Measurements from ENCODE around the gene NLGN3. TPM values are rescaled to one million over a fixed set of nuclear protein-coding genes. Genes with fewer than 3 reads are reported as not detected.

The NLGN3 gene
- total and polyA plus RNA-seq, 2 of the 8 experiments (the other 6 are each of a cell fraction or from before 2014, with no cell fraction given) = 12.0 to 14.8 TPM

DNA sequence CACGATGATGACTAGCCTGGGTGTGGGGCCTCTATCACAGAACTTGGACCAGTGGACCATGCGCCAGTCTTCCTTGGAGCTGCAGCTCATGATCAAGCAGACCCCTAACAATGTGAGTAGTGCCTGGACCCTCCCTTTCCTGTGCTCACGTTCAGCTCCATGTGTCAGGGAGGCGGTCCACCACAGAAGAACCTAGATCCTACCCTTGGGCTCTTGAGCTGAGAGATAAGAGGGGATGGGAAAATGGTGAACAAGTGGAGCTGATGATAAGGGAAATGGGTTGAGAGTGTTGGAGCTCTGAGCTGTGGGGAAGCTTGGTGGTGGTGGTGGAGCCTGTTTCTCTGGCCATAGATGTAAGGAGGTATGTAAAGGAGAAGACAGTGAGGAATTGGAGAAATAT lies 13.1 kb upstream of the NLGN3 start:
- no peak for FAIRE-seq
- TF ChIP-seq, protein P1, sequence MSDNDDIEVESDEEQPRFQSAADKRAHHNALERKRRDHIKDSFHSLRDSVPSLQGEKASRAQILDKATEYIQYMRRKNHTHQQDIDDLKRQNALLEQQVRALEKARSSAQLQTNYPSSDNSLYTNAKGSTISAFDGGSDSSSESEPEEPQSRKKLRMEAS (IDR thresholded peaks at IDR 0.05) = no peak
- TF ChIP-seq HDAC6 (IDR thresholded peaks at IDR 0.05; ENCODE audit: low read depth, low read length) = no peak
- TF ChIP-seq CHD1 (IDR thresholded peaks at IDR 0.05; ENCODE audit: low read depth, low read length) = no peak
- TF ChIP-seq POLR2A (IDR thresholded peaks at IDR 0.05; ENCODE audit: control extremely low read depth in 1 of 2, low read depth in 2 of 2, low read length in 2 of 2) = no peak
- no peak for TF ChIP-seq CEBPB (IDR thresholded peaks at IDR 0.05; ENCODE audit: low read depth, low read length)
- TF ChIP-seq TAF1 (IDR thresholded peaks at IDR 0.05; ENCODE audit: low read depth, low read length) = no peak
- no peak for TF ChIP-seq SP1 (IDR thresholded peaks at IDR 0.05; ENCODE audit: low read depth, low read length)
- TF ChIP-seq SIN3A (conservative IDR thresholded peaks at IDR 0.05 in 1 of 2, IDR thresholded peaks at IDR 0.05 in 1 of 2; ENCODE audit: low read depth in 1 of 2, low read length in 2 of 2) = no peak
- H3K14ac ChIP-seq (ENCODE audit: insufficient read length) = no peak overlapping the region

More for the DNA sequence above, 13.1 kb upstream of the NLGN3 start:
- Histone ChIP-seq H3K4ac (replicated peaks; ENCODE audit: insufficient read length, low read depth, low read length) (no peak overlapping the region), H2AK5ac (ENCODE audit: low read depth, low read length) (no peak overlapping the region), H3K23ac (ENCODE audit: insufficient read length) (no peak overlapping the region), H3K4me1 (replicated peaks in 1 of 4; ENCODE audit: control insufficient read depth in 3 of 4, insufficient read depth in 4 of 4, low read length in 3 of 4) (no peaks in the 10 kb centered on the region), H3K56ac (replicated peaks; ENCODE audit: insufficient read length, low read depth, low read length) (no peak overlapping the region), H2BK120ac (replicated peaks; ENCODE audit: low read depth, low read length) (no peak overlapping the region), H3K4me2 (ENCODE audit: insufficient read depth in 1 of 2, low read depth in 2 of 2, low read length in 2 of 2) (no peak overlapping the region), H4K20me1 (replicated peaks in 1 of 2; ENCODE audit: control insufficient read depth in 1 of 2, insufficient read depth in 2 of 2, low read length in 2 of 2) (no peaks in the 10 kb centered on the region), H3K9me3 (ENCODE audit: insufficient read depth in 2 of 2, low read depth in 1 of 2, low read length in 1 of 2) (no peaks in the 10 kb centered on the region), H2BK20ac (ENCODE audit: low read length) (no peak overlapping the region), H3K23me2 (ENCODE audit: low read depth, low read length) (no peaks in the 10 kb centered on the region), H3K79me1 (ENCODE audit: low read depth, low read length) (no peaks in the 10 kb centered on the region), H3K79me2 (ENCODE audit: control insufficient read depth in 1 of 2, insufficient read depth in 2 of 2, low read length in 2 of 2) (no peaks in the 10 kb centered on the region), H2AFZ (ENCODE audit: low read length) (no peak overlapping the region), H2BK15ac (ENCODE audit: low read length) (no peak overlapping the region), H4K91ac (replicated peaks; ENCODE audit: insufficient read length, low read length) (no peak overlapping the region), H4K5ac (ENCODE audit: insufficient read length, low read depth, low read length) (no peak overlapping the region), H3K9ac (replicated peaks in 1 of 4; ENCODE audit: extremely low read depth in 1 of 4, low read depth in 3 of 4, low read length in 3 of 4) (no peak overlapping the region), H3K18ac (ENCODE audit: extremely low read depth, low read length) (no peak overlapping the region), H3K36me3 (ENCODE audit: control insufficient read depth in 2 of 4, insufficient read depth in 4 of 4, low read length in 3 of 4) (peaks cover 3 to 66% (median 29%) of the 10 kb centered on the region in 4 experiments; a peak in 6 of 8 replicates), H2BK12ac (ENCODE audit: low read depth, low read length) (no peak overlapping the region), H2BK5ac (ENCODE audit: low read depth, low read length) (no peak overlapping the region), H3K27ac (ENCODE audit: low read depth, low read length) (no peak overlapping the region), H3K4me3 (ENCODE audit: extremely low read depth in 1 of 4, insufficient read depth in 2 of 4, low read depth in 3 of 4, low read length in 4 of 4) (no peak overlapping the region), H3K27me3 (replicated peaks in 1 of 4; ENCODE audit: control insufficient read depth in 3 of 4, extremely low read depth in 1 of 4, insufficient read depth in 3 of 4, low read length in 3 of 4) (no peaks in the 10 kb centered on the region), H4K8ac (ENCODE audit: extremely low read depth, insufficient read depth, low read length) (no peak overlapping the region)
- DNase-seq (ENCODE audit: low read depth in 1 of 2, low spot score in 2 of 2) = no peak
- ChIA-PET CTCF (ENCODE audit: partially characterized antibody) (interaction anchor here (0.6 to 3.5 kb wide), 4 partner anchors 13 to 204 kb away, joined by 3 to 13 read pairs (median 6); partner anchors contain the start of gene MED12), POLR2A (ENCODE audit: partially characterized antibody) (interaction anchor here (1.2 kb wide), 1 partner anchor 26 kb away, joined by 3 read pairs; no protein-coding TSS in a partner anchor)
- WGBS, 2 experiments (ENCODE audit: extremely low coverage in 1 of 2, insufficient coverage in 1 of 2, insufficient read length in 1 of 2, insufficient replicate concordance in 2 of 2, low coverage in 1 of 2, low lambda C conversion rate in 2 of 2, missing lambda C conversion rate in 1 of 2) = 93% methylated on average over 4 of the region's 4 CpGs; no CpG with 5 or more reads in 1 of the 2 experiments
